Measurements from ENCODE around the gene LPCAT1. TPM values are rescaled to one million over a fixed set of nuclear protein-coding genes. Genes with fewer than 3 reads are reported as not detected.

The LPCAT1 gene
- total RNA-seq, 1 experiment from 2014 or later = 75.0 TPM

DNA sequence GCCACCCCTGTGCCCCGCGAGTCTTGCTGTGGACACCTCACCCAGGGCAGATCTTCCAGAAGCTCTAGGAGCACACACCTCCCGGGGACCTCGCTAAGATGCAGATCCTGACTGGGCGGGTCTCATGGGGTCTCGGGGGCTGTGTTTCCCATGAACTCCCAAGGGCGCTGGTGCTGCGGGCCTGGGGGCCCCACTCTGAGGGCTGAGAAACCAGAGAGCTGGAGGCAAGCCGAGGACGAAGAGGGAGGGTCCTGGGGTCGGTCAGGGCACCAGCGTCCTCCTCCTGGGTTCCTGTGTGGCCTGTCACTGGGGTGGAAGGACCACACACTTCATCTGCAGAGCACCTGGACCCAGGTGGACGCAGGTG is 108.7 kb downstream of the LPCAT1 start:
- H3K4me1 ChIP-seq (ENCODE audit: control insufficient read depth in 1 of 2, insufficient read depth in 2 of 2, low read length in 2 of 2) = no peaks in the 10 kb centered on the region
- no peaks in the 10 kb centered on the region for H3K79me2 ChIP-seq (ENCODE audit: insufficient read depth, low read length)
- no peaks in the 10 kb centered on the region for H3K27me3 ChIP-seq (ENCODE audit: insufficient read depth, low read length)
- intact Hi-C loops (cut with micrococcal nuclease) = no loop called here
- no peaks in the 10 kb centered on the region for H4K20me1 ChIP-seq (ENCODE audit: insufficient read depth)
- H3K4me2 ChIP-seq (ENCODE audit: low read length) = no peak overlapping the region
- no peak overlapping the region for H3K4me3 ChIP-seq (replicated peaks in 1 of 2; ENCODE audit: low read depth in 1 of 2, low read length in 2 of 2)
- H3K27ac ChIP-seq (ENCODE audit: low read depth, low read length) = no peak overlapping the region
- ChIA-PET RAD21 (ENCODE audit: low non-redundant PET in 1 of 2, low total read pairs in 2 of 2, uncharacterized antibody in 2 of 2, unreplicated experiment in 2 of 2) (no interaction called here), CTCF (no interaction called here), POLR2A (no interaction called here)
- no peak overlapping the region for H2AFZ ChIP-seq (ENCODE audit: low read depth, low read length, poor library complexity, severe bottlenecking)
- TF ChIP-seq, protein P1, sequence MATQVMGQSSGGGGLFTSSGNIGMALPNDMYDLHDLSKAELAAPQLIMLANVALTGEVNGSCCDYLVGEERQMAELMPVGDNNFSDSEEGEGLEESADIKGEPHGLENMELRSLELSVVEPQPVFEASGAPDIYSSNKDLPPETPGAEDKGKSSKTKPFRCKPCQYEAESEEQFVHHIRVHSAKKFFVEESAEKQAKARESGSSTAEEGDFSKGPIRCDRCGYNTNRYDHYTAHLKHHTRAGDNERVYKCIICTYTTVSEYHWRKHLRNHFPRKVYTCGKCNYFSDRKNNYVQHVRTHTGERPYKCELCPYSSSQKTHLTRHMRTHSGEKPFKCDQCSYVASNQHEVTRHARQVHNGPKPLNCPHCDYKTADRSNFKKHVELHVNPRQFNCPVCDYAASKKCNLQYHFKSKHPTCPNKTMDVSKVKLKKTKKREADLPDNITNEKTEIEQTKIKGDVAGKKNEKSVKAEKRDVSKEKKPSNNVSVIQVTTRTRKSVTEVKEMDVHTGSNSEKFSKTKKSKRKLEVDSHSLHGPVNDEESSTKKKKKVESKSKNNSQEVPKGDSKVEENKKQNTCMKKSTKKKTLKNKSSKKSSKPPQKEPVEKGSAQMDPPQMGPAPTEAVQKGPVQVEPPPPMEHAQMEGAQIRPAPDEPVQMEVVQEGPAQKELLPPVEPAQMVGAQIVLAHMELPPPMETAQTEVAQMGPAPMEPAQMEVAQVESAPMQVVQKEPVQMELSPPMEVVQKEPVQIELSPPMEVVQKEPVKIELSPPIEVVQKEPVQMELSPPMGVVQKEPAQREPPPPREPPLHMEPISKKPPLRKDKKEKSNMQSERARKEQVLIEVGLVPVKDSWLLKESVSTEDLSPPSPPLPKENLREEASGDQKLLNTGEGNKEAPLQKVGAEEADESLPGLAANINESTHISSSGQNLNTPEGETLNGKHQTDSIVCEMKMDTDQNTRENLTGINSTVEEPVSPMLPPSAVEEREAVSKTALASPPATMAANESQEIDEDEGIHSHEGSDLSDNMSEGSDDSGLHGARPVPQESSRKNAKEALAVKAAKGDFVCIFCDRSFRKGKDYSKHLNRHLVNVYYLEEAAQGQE (IDR thresholded peaks at IDR 0.05; ENCODE audit: low read depth) = no peak
- TF ChIP-seq, protein P2, sequence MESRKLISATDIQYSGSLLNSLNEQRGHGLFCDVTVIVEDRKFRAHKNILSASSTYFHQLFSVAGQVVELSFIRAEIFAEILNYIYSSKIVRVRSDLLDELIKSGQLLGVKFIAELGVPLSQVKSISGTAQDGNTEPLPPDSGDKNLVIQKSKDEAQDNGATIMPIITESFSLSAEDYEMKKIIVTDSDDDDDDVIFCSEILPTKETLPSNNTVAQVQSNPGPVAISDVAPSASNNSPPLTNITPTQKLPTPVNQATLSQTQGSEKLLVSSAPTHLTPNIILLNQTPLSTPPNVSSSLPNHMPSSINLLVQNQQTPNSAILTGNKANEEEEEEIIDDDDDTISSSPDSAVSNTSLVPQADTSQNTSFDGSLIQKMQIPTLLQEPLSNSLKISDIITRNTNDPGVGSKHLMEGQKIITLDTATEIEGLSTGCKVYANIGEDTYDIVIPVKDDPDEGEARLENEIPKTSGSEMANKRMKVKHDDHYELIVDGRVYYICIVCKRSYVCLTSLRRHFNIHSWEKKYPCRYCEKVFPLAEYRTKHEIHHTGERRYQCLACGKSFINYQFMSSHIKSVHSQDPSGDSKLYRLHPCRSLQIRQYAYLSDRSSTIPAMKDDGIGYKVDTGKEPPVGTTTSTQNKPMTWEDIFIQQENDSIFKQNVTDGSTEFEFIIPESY (IDR thresholded peaks at IDR 0.05; ENCODE audit: extremely low read depth, insufficient replicate concordance, low read length) = no peak
- no peak for TF ChIP-seq YY1 (IDR thresholded peaks at IDR 0.05; ENCODE audit: extremely low read depth, insufficient replicate concordance, low read depth, low read length)
- no peak for TF ChIP-seq CBX3 (IDR thresholded peaks at IDR 0.05; ENCODE audit: low read depth)
- no peak for TF ChIP-seq SRF (IDR thresholded peaks at IDR 0.05; ENCODE audit: low read depth)
- TF ChIP-seq SP1 (IDR thresholded peaks at IDR 0.05; ENCODE audit: low read depth) = no peak
- TF ChIP-seq EZH2 (IDR thresholded peaks at IDR 0.05) = no peak
- no peak for TF ChIP-seq ELF1 (IDR thresholded peaks at IDR 0.05; ENCODE audit: borderline replicate concordance, low read depth)
- TF ChIP-seq, protein P3, sequence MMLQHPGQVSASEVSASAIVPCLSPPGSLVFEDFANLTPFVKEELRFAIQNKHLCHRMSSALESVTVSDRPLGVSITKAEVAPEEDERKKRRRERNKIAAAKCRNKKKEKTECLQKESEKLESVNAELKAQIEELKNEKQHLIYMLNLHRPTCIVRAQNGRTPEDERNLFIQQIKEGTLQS (IDR thresholded peaks at IDR 0.05) = no peak
- no peak for TF ChIP-seq POLR2AphosphoS5 (IDR thresholded peaks at IDR 0.05; ENCODE audit: low read depth, low read length)
- no peak for TF ChIP-seq JUND (IDR thresholded peaks at IDR 0.05)
- no peak for TF ChIP-seq RAD21 (IDR thresholded peaks at IDR 0.05; ENCODE audit: low read depth)
- TF ChIP-seq, protein P4, sequence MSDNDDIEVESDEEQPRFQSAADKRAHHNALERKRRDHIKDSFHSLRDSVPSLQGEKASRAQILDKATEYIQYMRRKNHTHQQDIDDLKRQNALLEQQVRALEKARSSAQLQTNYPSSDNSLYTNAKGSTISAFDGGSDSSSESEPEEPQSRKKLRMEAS (IDR thresholded peaks at IDR 0.05) = no peak
- no peak for TF ChIP-seq TCF7L2 (IDR thresholded peaks at IDR 0.05; ENCODE audit: borderline replicate concordance, extremely low read depth, insufficient read depth, insufficient read length)
- H3K36me3 ChIP-seq (ENCODE audit: control insufficient read depth in 1 of 2, insufficient read depth in 2 of 2, low read length in 2 of 2) = no peaks in the 10 kb centered on the region
- BruUV-seq (replicated peaks) = no TSS peak
- DNase-seq (ENCODE audit: low read depth, low spot score) (no peak), ATAC-seq (no peak)
- H3K9me3 ChIP-seq (ENCODE audit: control insufficient read depth in 1 of 2, insufficient read depth in 1 of 2, low read depth in 1 of 2, low read length in 2 of 2) = no peaks in the 10 kb centered on the region
- H3K9ac ChIP-seq (ENCODE audit: low read length) = no peak overlapping the region
- H3K9me2 ChIP-seq (ENCODE audit: insufficient read depth) = no peaks in the 10 kb centered on the region

Data from HCT116 (cell line).